Activated T-helper 2 cell treated with anti-CD3 and anti-CD28 coated beads, Interferon-gamma antibody, Interleukin-2, Interleukin-4, amounts not matched to agents 10 μg/mL and 5 μg/mL and 100 μg/mL, durations not matched to agents 14 hours and 24 hours and 36 hours (primary cell): ENCODE results near the gene ULBP1. TPM values are rescaled to one million over a fixed set of nuclear protein-coding genes. Genes with fewer than 3 reads are reported as not detected.
A peak's percentile ranks its signal among the peaks of the same experiment; 100 is the strongest.
"Not testable (repeated sequence)": the region's sequence is repeated elsewhere in the genome, so short reads cannot be mapped to it uniquely, and the experiment has no call there.

Source experiments
- DNase-seq: peaks from one replicate; pipeline ENCODE4 v3.0.0; 2021; ENCODE audit warnings: low spot score
- H3K27ac Mint-ChIP-seq: one replicate; pipeline ENCODE4 v1.8.0; 2021; ENCODE audit warnings: mixed read lengths
- H3K27me3 Mint-ChIP-seq: one replicate; pipeline ENCODE4 v1.8.0; 2021; ENCODE audit warnings: low read depth, mixed read lengths
- H3K36me3 Mint-ChIP-seq: one replicate; pipeline ENCODE4 v1.8.0; 2021; ENCODE audit warnings: low read depth, mixed read lengths
- H3K4me1 Mint-ChIP-seq: one replicate; pipeline ENCODE4 v1.8.0; 2021; ENCODE audit warnings: low read depth, mixed read lengths
- H3K4me3 Mint-ChIP-seq: one replicate; pipeline ENCODE4 v1.8.0; 2021; ENCODE audit warnings: low read depth, mild to moderate bottlenecking, moderate library complexity, mixed read lengths
- H3K9me3 Mint-ChIP-seq: one replicate; pipeline ENCODE4 v1.8.0; 2021; ENCODE audit warnings: mixed read lengths
- intact Hi-C: fragments of 100-400 bp; cut with micrococcal nuclease; formaldehyde crosslinking; loops from one replicate; pipeline ENCODE4 v1.15.1; 2023
- total RNA-seq: library from RNA; stranded (reverse); gene quantifications from 2 replicates; pipeline ENCODE4 v1.2.3, GENCODE V29; 2022

ULBP1 gene
- total RNA-seq, 1 donor from 2014 or later: 0.41 TPM

- Mint-ChIP-seq H3K36me3 (peaks cover 11% of the 10 kb centered on the region), H3K9me3 (peaks cover 11% of the 10 kb centered on the region), H3K27me3 (peaks cover 91% of the 10 kb centered on the region), H3K27ac (no peak overlapping the region), H3K4me1 (peaks cover 29% of the 10 kb centered on the region), H3K4me3 (peak overlapping the region; percentile 79)
- no peak for DNase-seq
- intact Hi-C loops: loop anchor here (2.0 kb wide), 2 partner anchors 22 to 52 kb away; no protein-coding TSS in a partner anchor
These were observed 27.1 kb downstream of the ULBP1 start for GRCh38 chr6:149990661-149991471.

- Mint-ChIP-seq H3K27me3 (peaks cover 90% of the 10 kb centered on the region), H3K4me1 (peaks cover 29% of the 10 kb centered on the region), H3K9me3 (peaks cover 11% of the 10 kb centered on the region), H3K4me3 (peak overlapping the region; percentile 79), H3K36me3 (peaks cover 11% of the 10 kb centered on the region)
- intact Hi-C loops: loop anchor here (2.0 kb wide), 2 partner anchors 21 to 53 kb away; no protein-coding TSS in a partner anchor
- DNase-seq, H3K27ac Mint-ChIP-seq: not testable (repeated sequence)
These were observed 27.7 kb downstream of the ULBP1 start for GRCh38 chr6:149991472-149991795.

- H3K4me3 Mint-ChIP-seq: no peak overlapping the region
- H3K9me3 Mint-ChIP-seq: peaks cover 11% of the 10 kb centered on the region
- H3K4me1 Mint-ChIP-seq: peaks cover 29% of the 10 kb centered on the region
- peaks cover 11% of the 10 kb centered on the region for H3K36me3 Mint-ChIP-seq
- intact Hi-C loops: loop anchor here (1.0 to 2.0 kb wide), 3 partner anchors 9 to 53 kb away; no protein-coding TSS in a partner anchor
- H3K27me3 Mint-ChIP-seq: peaks cover 90% of the 10 kb centered on the region
- H3K27ac Mint-ChIP-seq: no peak overlapping the region
- DNase-seq: no peak
These were observed 28.1 kb downstream of the ULBP1 start for GRCh38 chr6:149991838-149992237.

- H3K27me3 Mint-ChIP-seq: peaks cover 79% of the 10 kb centered on the region
- no peak overlapping the region for H3K4me3 Mint-ChIP-seq
- H3K4me1 Mint-ChIP-seq: peaks cover 21% of the 10 kb centered on the region
- intact Hi-C loops: no loop called here
- peaks cover 7% of the 10 kb centered on the region for H3K36me3 Mint-ChIP-seq
- no peaks in the 10 kb centered on the region for H3K9me3 Mint-ChIP-seq
- no peak overlapping the region for H3K27ac Mint-ChIP-seq
- no peak for DNase-seq
These were observed 31.6 kb downstream of the ULBP1 start for GRCh38 chr6:149995235-149995750.

GRCh38 chr6:149995971-149996370 lies 32.2 kb downstream of the ULBP1 start:
- no peak for DNase-seq
- Mint-ChIP-seq H3K27ac (no peak overlapping the region), H3K9me3 (no peaks in the 10 kb centered on the region), H3K4me1 (peaks cover 23% of the 10 kb centered on the region), H3K27me3 (peaks cover 74% of the 10 kb centered on the region), H3K36me3 (peaks cover 4% of the 10 kb centered on the region), H3K4me3 (no peak overlapping the region)
- intact Hi-C loops: no loop called here

GRCh38 chr6:149999636-150000035 lies 35.9 kb downstream of the ULBP1 start:
- H3K27me3 Mint-ChIP-seq: peaks cover 44% of the 10 kb centered on the region

DNA sequence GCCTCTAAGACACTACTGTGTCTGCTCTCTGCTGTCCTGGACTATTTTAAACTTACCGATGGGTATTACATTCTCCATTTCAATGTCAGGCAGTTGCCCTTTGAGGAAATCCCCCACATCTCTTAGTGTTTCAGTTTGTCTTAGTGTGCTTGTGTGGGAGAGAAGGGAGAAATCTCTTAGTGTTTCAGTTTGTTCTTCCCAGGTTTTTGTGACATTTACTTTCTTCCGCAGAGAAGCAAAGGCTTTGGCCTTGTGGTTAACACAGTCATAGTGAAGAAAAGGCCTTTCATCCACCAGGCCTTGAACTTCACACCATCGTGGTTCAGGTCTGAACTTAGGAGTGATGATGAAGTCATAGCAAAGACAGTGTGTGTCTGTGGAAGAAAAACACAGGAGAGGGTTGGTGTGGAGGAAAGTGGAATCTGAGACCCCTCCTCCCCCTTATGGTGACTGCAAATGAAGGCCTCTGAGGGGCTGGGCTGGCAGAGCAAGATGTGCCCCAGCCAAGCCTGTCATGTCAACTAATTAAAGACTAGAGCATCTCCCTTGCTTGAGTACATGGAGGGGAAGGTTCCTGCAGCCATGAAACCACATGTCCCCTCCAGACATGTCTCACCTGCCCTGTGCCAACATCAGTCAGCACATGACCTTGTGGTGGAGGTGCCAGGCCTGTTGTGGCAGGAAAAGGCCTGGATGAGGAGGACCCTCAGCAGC lies 37.7 kb downstream of the ULBP1 start:
- no peak for DNase-seq
- Mint-ChIP-seq H3K27ac (peak overlapping the region; percentile 21), H3K9me3 (peaks cover 3% of the 10 kb centered on the region), H3K4me3 (peak overlapping the region; percentile 4), H3K36me3 (peaks cover 15% of the 10 kb centered on the region), H3K4me1 (peaks cover 43% of the 10 kb centered on the region), H3K27me3 (peaks cover 37% of the 10 kb centered on the region)
- intact Hi-C loops: loop anchor here (1.0 to 10.0 kb wide), 5 partner anchors 9 to 437 kb away; partner anchors contain the start of genes GINM1, LATS1 and ULBP1

More at GRCh38 chr6:149999636-150000035, 35.9 kb downstream of the ULBP1 start:
- Mint-ChIP-seq H3K4me1 (peaks cover 38% of the 10 kb centered on the region), H3K4me3 (no peak overlapping the region), H3K27ac (no peak overlapping the region), H3K36me3 (peaks cover 15% of the 10 kb centered on the region), H3K9me3 (peaks cover 3% of the 10 kb centered on the region)
- intact Hi-C loops: loop anchor here (2.0 to 10.0 kb wide), 4 partner anchors 37 to 435 kb away; partner anchors contain the start of genes GINM1, LATS1 and ULBP1
- DNase-seq: no peak

DNA sequence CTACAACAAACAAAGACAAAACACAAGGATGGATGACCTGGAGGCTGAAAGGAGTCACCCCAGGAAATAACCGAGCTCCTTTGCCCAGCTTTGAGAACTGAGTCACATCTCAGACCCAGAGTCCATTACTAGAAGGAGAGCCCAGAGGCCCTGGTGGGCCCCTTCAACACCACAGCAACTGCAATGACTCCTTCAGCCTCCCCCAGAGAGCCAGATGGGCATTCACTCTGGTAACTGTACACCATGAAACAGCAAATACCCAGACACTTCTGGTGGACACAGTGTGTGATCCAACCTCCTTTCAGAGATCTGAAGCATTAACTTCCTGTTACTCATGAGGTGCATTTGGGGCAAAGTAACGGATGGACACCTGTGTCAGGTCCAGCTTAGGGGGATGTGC lies 39.0 kb downstream of the ULBP1 start:
- intact Hi-C loops: loop anchor here (5.0 to 10.0 kb wide), 3 partner anchors 65 to 438 kb away; partner anchors contain the start of genes GINM1 and LATS1
- peaks cover 25% of the 10 kb centered on the region for H3K27me3 Mint-ChIP-seq
- peaks cover 15% of the 10 kb centered on the region for H3K36me3 Mint-ChIP-seq
- DNase-seq: no peak
- peaks cover 3% of the 10 kb centered on the region for H3K9me3 Mint-ChIP-seq
- H3K27ac Mint-ChIP-seq: no peak overlapping the region
- peaks cover 49% of the 10 kb centered on the region for H3K4me1 Mint-ChIP-seq
- no peak overlapping the region for H3K4me3 Mint-ChIP-seq

GRCh38 chr6:150003599-150003998 lies 39.9 kb downstream of the ULBP1 start:
- H3K9me3 Mint-ChIP-seq, H3K27ac Mint-ChIP-seq, DNase-seq: not testable (repeated sequence)
- Mint-ChIP-seq H3K27me3 (peaks cover 26% of the 10 kb centered on the region), H3K36me3 (peaks cover 15% of the 10 kb centered on the region), H3K4me1 (peaks cover 49% of the 10 kb centered on the region), H3K4me3 (peak overlapping the region; percentile 84)
- intact Hi-C loops: loop anchor here (5.0 to 10.0 kb wide), 3 partner anchors 66 to 439 kb away; partner anchors contain the start of genes GINM1 and LATS1

- H3K4me3 Mint-ChIP-seq: peak overlapping the region; percentile 84
- no peak overlapping the region for H3K27ac Mint-ChIP-seq
- intact Hi-C loops: loop anchor here (5.0 to 10.0 kb wide), 3 partner anchors 67 to 439 kb away; partner anchors contain the start of genes GINM1 and LATS1
- peaks cover 3% of the 10 kb centered on the region for H3K9me3 Mint-ChIP-seq
- H3K4me1 Mint-ChIP-seq: peaks cover 52% of the 10 kb centered on the region
- peak; percentile 44 for DNase-seq
- peaks cover 26% of the 10 kb centered on the region for H3K27me3 Mint-ChIP-seq
- H3K36me3 Mint-ChIP-seq: peaks cover 15% of the 10 kb centered on the region
These were observed 40.5 kb downstream of the ULBP1 start for GRCh38 chr6:150004101-150004782.

GRCh38 chr6:150004783-150005717 lies 41.3 kb downstream of the ULBP1 start:
- intact Hi-C loops: loop anchor here (5.0 to 10.0 kb wide), 5 partner anchors 62 to 440 kb away; partner anchors contain the start of genes GINM1, LATS1, LRP11 and ULBP3

More at GRCh38 chr6:150004783-150005717, 41.3 kb downstream of the ULBP1 start:
- Mint-ChIP-seq H3K4me1 (peaks cover 49% of the 10 kb centered on the region), H3K4me3 (peak overlapping the region; percentile 84), H3K27ac (peak overlapping the region; percentile 74), H3K9me3 (peaks cover 3% of the 10 kb centered on the region), H3K36me3 (peaks cover 11% of the 10 kb centered on the region), H3K27me3 (peaks cover 27% of the 10 kb centered on the region)
- DNase-seq: peak; percentile 92
